ENCODE data around the gene STXBP6.

DNA sequence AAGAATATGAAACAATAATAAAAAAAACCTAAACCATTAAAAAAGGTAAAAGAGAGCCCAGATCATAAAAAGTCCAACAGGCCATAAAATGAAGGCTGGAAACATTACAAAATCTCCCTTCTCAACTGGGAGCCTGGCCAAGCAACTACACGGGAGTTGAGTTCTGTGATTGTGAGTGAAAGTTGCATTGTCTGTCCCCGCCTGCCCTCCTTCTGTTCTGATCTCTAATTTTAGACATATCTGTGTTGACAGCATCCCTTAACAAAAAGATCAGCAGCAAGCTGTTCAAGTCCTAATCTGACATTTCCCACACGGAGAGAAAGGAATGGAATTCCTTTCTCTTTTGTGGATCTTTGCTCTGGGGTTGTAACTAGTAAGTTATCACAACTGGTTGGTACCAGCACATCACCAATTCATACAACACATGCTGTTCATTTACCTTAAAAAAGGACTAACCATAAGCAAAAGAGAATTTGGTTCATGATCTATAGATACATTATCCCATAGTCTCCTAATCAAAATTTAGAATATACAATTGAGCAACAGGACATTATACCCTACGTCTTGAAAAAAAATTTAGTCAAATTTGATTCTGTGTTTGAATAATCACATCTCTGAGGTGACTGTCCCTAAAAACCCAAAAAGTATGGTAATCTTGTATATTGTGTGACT, 210.9 kb downstream of the STXBP6 start:
- TF ChIP-seq EZH2 (IDR thresholded peaks at IDR 0.05; ENCODE audit: low read length): no peak
- TF ChIP-seq, protein P1, sequence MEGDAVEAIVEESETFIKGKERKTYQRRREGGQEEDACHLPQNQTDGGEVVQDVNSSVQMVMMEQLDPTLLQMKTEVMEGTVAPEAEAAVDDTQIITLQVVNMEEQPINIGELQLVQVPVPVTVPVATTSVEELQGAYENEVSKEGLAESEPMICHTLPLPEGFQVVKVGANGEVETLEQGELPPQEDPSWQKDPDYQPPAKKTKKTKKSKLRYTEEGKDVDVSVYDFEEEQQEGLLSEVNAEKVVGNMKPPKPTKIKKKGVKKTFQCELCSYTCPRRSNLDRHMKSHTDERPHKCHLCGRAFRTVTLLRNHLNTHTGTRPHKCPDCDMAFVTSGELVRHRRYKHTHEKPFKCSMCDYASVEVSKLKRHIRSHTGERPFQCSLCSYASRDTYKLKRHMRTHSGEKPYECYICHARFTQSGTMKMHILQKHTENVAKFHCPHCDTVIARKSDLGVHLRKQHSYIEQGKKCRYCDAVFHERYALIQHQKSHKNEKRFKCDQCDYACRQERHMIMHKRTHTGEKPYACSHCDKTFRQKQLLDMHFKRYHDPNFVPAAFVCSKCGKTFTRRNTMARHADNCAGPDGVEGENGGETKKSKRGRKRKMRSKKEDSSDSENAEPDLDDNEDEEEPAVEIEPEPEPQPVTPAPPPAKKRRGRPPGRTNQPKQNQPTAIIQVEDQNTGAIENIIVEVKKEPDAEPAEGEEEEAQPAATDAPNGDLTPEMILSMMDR (optimal IDR thresholded peaks at IDR 0.05 in 1 of 3, IDR thresholded peaks at IDR 0.05 in 1 of 3, conservative IDR thresholded peaks at IDR 0.05 in 1 of 3; ENCODE audit: extremely low read depth in 1 of 3, insufficient read depth in 2 of 3, low read length in 3 of 3): no peak
